Inflammatory macrophage treated with lipopolysaccharide for 4 hours (primary cell): ENCODE data around the gene MAPK1IP1L.
A peak's percentile ranks its signal among the peaks of the same experiment; 100 is the strongest.
"Not testable (repeated sequence)": the region's sequence is repeated elsewhere in the genome, so short reads cannot be mapped to it uniquely, and the experiment has no call there.

Source experiments
- DNase-seq: peaks from one replicate; pipeline ENCODE4 v3.0.0-alpha.2; 2020

The MAPK1IP1L gene

DNA sequence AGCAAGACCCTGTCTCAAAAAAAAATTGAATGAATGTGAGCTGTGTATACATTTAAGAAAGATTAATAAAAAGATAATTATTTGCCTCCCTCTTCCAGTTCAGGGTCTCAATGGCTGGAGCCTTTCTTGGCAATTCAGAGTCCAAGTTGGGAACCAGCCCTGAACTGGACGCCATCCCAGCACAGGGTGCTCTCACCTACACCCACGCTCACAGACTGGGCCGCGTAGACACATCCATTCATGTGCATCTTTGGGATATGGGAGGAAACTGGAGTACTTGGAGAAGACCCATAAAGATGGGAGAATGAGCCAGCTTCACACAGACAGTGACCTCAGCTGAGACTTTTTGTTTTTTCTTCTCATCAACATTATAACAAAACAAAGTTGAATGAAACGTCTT, 6.5 kb downstream of the MAPK1IP1L start:
- no peak for DNase-seq

- no peak for DNase-seq
Measured at GRCh38 chr14:55059333-55059732, 7.9 kb downstream of the MAPK1IP1L start.

- no peak for DNase-seq
Measured at GRCh38 chr14:55062517-55063351, 11.3 kb downstream of the MAPK1IP1L start.

GRCh38 chr14:55064896-55065295, 13.4 kb downstream of the MAPK1IP1L start:
- not testable (repeated sequence) for DNase-seq

GRCh38 chr14:55065411-55065810, 14.0 kb downstream of the MAPK1IP1L start:
- no peak for DNase-seq

DNA sequence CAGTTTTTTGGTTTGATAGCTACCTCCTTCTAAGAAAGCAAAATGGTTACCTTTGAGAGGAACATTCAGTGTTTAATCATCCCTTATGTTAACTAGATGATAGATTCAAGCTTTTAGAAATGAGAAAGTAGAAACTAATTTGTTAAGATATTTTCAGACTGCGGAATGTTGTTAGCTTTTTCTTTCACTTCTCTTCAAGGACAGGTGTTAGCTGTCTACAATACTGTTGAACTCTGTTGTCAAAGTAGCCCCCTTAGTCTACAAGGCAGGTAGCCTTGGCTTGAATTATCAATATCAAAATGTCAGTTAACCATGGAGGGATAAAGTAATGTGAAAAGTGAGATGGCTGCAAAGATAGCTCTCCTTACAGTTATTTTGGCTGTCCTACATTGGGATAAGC, 14.8 kb downstream of the MAPK1IP1L start:
- no peak for DNase-seq

GRCh38 chr14:55070981-55071411, 19.5 kb downstream of the MAPK1IP1L start:
- DNase-seq = peak; percentile 54

- DNase-seq = no peak
Measured at GRCh38 chr14:55071870-55072640, 20.6 kb downstream of the MAPK1IP1L start.

DNA sequence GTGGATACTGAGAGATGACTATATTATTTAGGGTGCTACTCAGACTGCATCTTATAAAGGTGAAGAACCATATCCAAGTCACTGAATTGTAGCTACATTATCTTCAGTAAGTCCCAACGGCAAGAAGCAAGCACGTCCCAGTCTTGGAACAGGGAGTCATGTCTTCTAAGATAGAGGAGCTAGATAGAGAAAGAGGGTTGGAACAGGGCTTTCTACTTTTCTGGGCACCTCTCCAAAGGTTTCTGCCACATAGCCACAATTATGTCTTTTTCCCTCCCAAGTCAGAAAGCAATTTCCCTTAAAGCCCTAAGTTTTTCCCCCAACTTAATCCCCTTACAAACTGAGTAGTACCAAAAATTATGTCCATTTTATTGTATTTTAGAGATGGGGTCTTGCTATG, 22.4 kb downstream of the MAPK1IP1L start:
- DNase-seq = no peak

DNA sequence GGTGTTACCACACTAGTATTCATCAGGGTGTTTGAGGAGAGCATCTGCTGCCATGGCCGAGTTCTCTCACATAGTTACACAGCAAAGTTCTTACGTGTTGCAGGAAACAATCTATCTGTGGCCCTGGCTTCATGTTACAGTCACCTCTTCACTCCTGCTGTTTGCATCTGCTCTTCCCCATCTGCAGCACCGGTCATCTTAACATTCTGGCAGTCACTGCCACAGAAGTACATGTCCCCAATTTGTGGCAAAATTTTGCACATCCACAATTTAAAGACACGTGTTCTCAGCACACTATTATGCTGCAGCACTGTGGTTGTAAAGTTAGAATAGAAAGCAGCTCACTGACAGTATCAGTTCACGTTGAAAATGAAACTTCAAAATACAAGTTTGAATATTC, 23.2 kb downstream of the MAPK1IP1L start:
- DNase-seq = no peak

GRCh38 chr14:55075628-55076175, 24.3 kb downstream of the MAPK1IP1L start:
- no peak for DNase-seq

DNA sequence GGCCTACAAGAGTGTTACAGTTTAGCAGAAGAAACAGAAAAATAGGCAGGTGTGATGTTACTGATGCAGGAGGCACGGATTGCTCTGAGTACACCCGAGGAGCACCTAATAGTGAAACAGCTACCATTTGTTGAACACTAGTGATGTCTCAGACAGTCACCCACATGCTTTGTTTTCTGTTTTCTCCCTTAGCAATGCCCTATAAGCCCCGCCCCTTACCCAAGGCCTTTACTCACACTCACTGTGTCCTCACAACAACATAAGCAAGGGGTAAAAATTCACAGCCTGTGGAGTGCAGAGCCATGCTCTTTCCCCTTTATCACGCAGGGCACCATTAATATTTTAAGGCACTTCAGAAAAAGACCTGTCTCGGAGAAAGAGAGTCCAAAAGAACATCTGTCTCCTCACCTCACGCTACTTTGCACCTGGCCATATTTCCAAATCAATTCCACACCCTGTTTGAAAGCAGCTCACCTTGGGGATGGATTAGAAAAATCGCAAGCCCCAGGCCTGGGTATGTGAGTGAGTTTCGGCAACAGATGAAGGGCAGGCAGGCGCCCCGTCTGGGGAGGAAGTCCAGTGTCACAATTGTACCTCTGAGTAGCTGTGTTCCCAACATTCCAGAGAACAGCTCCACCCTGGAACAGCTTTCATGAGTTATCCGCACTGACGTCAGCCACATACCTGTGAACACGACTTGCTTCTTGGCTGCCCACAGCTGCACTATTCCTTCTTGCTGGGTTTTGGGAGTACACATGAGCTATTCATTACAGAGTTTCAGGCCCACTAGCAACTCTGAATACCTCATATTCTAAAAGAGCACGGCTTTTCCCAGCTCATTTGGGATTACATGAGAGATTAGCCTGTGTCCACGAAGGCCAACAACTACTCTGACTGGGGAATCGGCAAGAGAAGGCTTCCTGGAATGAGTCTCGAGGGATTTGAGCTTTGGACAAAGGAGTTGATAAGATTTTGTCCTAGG, 26.0 kb downstream of the MAPK1IP1L start:
- DNase-seq = peak; percentile 68

DNA sequence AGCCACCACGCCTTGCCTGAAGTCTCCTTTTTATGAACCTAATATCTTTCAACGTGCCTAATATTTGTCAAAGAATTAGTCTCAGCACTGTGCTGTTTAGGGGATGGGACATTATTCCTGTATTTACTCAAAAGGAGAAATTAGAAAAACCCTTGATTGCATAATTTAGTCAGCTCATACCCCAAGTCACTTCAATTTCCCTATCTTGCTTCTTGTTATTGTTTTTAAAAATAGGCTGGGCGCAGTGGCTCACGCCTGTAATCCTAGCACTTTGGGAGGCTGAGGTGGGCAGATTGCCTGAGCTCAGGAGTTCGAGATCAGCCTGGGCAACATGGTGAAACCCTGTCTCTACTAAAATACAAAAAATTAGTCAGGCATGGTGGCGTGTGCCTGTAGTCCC, 28.5 kb downstream of the MAPK1IP1L start:
- DNase-seq = peak; percentile 94

GRCh38 chr14:55084401-55085059, 33.1 kb downstream of the MAPK1IP1L start:
- DNase-seq = peak; percentile 86

DNA sequence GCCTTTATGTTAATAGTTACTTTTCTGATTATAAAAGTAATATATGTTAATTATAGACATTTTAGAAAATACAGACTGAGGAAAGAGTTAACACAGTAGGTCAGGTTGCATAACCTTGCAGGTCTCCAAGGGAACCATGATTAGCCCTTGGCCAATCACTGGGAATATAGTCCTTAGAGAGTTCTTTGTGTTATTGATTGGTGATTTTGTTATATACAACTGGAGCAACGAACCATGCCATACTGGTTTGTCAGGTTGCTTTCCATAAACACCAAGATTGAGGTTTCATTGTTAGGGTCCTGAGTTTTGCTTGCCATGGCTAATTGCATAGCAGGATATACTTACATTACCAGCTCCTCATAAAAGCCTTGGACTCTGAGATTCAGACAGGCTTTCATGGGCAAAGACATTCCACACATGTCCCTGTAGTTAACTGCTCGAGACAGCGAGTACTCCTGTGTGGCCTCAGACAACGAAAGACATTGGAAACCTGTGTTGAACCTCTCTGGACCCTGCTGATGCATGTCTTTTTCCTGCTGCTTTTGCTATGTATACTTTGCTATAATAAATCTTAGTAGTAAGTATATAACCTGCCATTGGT, 33.7 kb downstream of the MAPK1IP1L start:
- no peak for DNase-seq

- no peak for DNase-seq
Measured at GRCh38 chr14:55086938-55087337, 35.5 kb downstream of the MAPK1IP1L start.

DNA sequence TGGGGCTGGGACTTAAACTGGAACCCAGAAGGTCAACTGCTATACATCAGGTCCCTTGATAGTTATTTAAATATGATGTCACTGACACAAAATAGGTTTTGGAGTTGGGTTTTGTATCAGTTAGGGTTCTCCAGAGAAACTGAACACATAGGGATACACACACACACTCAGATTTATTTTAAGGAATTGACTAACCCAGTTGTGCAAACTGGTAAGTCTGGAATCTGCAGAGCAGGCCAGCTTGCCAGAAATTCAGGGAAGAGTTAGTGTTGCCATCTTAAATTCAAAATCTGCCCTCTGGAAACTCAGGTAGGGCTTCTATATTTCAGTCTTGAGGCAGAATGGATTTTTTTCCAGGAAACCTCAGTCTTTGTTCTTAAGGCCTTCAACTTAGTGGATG, 36.9 kb downstream of the MAPK1IP1L start:
- DNase-seq = no peak

DNA sequence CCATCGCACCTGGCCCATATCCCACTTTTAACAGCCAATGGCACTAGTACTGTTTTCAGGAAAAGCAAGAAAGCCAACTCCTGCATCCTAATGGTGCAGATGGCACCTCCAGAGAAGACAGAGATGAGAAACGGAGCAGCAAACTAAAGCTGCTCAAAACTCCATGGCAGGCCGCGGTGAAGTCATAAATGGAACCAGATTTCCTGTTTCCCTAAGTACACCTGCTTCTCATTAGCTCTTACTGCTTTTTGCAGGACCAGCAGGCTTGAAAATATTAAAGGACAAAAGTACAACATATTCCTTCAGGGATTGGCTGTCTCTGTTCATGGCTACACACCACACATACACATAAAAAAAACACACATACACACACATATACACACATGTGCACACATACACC, 40.9 kb downstream of the MAPK1IP1L start:
- DNase-seq = no peak

- no peak for DNase-seq
Measured at GRCh38 chr14:55094292-55095157, 43.1 kb downstream of the MAPK1IP1L start.

DNA sequence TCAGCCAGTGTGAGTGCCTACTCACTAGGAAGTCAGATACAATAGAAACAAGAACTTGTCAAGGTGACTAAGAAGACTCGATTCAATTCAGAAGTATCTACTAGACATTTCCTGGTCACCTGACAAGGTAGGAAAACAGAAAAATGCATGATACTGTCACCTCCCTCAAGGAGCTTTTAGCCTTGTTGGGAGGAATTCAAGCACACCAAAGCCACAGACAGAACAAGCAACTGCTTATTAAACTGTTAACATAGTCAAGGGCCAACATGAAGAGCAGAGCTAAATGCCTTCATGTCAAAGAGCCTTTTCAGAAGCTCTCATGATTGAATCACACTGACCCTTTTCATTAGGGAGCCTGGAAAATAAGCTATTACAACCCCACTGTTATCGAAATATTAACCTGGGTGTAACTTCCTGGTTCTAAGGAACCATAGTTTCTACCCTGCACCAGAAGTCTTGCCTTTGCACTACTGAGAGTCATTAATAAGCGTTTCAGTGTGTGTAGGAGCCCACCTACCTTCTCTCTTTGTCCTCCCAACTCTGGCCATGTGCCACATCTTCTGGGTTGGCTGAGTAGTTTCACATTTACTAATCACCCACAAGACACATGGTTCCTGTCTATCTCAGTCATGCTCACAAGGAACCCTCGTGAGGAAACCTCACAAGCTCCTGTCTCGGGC, 46.6 kb downstream of the MAPK1IP1L start:
- peak; percentile 98 for DNase-seq
